Stimulated activated CD8-positive, alpha-beta memory T cell treated with anti-CD3 and anti-CD28 coated beads, Interleukin-12 subunit alpha, Interleukin-12 subunit beta, amount 100 ng/mL, for 24 hours (primary cell): Measurements from ENCODE around the gene CENATAC.
"Not testable (repeated sequence)": the region's sequence is repeated elsewhere in the genome, so short reads cannot be mapped to it uniquely, and the experiment has no call there.

Experiments used
- DNase-seq: peaks from one replicate; pipeline ENCODE4 v3.0.0-alpha.2; 2020; ENCODE audit errors: extremely low read depth

CENATAC gene

GRCh38 chr11:119026970-119027369 lies 29.0 kb downstream of the CENATAC start:
- DNase-seq = no peak

DNA sequence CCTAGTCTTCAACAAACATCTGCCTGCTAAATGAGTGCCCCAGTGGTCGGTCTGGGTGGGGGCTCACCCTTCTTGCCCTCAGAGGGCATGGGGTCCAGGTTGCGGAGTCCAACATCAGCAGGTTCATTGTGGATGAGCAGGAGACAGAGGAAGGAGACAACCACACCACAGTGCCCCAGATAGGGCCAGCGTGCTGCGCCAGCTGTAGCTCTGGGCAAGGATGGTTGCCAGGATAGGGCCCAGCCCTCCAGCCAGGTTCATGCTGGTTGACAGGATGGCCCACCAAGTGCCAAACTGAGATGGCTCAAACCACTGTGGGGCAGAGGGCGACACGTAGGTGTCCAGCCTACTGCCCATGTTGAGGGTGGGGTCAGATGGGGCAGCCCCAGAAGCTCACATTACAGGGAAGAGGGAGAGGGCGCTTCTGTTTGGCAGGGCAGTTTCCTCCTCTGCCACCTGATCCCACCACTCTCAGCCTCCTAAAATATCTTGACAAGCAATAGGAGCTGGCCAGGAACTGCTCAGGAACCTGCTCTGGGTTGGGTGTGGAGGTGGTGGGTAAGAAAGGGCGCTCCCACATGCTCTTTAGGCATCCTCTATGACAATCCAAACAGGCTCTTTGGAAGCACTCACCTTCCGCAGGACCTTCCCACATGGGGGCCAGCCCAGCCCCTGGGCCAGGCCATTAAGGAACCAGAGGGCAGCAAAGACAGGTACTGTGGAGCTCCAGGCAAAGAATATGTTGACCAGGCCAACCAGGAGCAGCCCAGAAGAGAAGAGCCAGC lies 29.8 kb downstream of the CENATAC start:
- no peak for DNase-seq

DNA sequence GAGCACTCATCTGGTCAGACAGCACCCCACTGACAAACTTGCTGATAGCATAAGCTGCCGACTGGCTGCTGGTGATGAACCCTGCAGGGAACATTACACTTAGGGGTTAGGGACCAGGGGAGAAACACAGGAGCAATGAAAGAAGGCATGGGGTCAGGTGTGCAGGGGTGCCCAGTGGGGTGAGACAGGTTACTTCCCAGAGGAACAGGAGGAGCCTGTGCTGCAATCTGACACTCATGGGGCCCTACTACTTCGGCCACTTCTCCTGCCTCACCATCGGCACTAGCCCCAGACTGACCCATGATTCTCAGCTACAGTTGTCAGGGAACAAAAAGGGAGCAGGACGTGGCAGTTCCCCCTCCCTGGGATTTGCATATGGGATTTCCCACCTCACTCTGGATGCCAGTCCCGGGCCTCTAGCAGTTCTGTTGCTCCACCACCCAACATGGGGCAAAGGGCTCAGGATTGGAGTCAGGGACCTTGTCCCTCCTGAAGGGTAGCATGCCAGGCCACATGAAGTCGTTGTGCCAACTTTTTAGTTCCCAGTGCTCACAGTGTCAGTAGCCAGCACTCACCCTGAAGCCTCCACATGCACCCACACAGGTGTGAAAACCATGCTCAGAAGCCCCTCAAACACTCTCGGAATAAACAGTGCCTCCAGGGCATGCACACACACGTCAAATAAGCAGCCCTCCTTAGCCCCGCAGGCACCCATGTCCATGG lies 30.6 kb downstream of the CENATAC start:
- DNase-seq = no peak

DNA sequence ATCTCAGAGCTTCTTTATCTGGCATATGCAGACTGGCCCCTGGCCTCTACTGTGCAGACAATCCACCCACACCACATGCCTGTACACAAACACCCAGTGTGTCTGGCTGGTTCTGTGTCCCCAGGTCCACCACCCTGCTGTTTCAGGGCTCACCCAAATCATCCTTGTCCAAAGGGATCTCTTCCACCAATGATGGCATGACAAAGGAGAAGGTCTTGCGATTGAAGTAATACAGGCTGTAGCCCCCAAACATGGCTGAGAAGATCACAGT lies 31.1 kb downstream of the CENATAC start:
- DNase-seq = no peak

- DNase-seq = no peak
Observed at GRCh38 chr11:119029340-119030028, 31.5 kb downstream of the CENATAC start.

- DNase-seq = no peak
Observed at GRCh38 chr11:119030029-119030328, 32.0 kb downstream of the CENATAC start.

DNA sequence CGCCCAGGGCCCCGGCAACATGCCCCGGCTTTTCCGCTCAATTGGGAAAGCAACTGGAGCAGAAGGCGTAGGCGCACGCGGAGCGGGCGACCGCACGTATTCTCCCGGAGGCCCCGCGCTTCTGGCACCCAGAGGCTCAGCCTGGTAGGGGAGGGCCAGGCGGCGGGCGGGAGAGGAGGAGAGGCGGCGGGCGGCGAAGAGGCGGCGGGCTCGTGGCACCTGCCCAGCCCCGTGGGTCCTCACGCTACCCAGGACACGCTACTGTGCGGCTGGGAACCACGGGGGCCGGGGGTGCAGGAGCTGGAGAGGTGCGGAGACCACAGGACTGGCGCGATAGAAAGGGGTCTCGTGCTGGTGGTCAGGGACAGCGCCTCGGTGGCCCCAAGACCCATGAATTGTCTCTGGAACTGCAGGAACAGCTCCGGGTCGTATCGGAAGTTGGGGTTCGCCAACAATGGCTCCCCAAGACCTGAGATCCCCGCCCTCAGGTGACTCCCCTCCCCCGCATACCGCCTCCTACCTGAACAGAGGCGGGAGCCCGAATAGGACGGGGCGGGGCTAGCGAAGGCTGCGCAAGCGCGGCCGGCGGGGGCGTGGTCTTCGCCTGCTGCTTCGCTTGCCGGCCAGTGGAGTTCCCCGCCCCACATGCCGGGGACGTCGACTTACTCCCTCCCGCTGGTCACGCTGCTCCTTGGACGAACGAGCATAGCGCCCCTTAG lies 32.5 kb downstream of the CENATAC start, which contains the start of gene SLC37A4:
TSS of gene SLC37A4 (minus strand) at position 549 of the 719 bp plus-strand sequence.
- DNase-seq = peak; percentile 98

- DNase-seq = no peak
Observed at GRCh38 chr11:119031912-119032280, 34.0 kb downstream of the CENATAC start.

GRCh38 chr11:119033421-119033820 lies 35.5 kb downstream of the CENATAC start:
- DNase-seq = not testable (repeated sequence)

GRCh38 chr11:119034813-119035212 lies 36.9 kb downstream of the CENATAC start:
- DNase-seq = no peak

- DNase-seq = no peak
Observed at GRCh38 chr11:119038884-119039283, 40.9 kb downstream of the CENATAC start.

DNA sequence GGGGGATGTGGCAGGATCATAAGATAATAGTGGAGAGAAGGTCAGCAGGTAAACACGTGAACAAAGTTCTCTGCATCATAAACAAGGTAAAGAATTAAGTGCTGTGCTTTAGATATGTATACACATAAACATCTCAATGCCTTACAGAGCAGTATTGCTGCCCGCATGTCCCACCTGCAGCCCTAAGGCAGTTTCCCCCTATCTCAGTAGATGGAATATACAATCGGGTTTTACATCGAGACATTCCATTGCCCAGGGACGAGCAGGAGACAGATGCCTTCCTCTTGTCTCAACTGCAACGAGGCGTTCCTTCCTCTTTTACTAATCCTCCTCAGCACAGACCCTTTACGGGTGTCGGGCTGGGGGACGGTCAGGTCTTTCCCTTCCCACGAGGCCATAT lies 41.5 kb downstream of the CENATAC start:
- DNase-seq = not testable (repeated sequence)

GRCh38 chr11:119041821-119042514 lies 44.0 kb downstream of the CENATAC start:
- DNase-seq = no peak

DNA sequence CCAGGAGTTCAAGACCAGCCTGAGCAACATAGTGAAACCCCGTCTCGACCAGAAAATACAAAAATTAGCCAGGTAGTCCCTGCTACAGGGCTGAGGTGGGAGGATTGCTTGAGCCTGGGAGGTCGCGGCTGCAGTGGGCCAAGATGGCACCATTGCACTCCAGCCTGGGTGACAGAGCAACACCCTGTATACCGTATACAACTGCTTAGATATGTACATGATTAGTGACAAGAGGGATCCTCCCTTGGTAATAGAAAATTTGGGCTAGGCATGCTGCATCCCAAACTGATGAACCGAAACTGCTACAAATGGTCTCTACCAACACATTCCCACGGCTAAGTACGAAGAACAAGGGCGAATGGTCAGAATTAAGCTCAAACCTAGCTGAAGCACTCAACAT lies 45.0 kb downstream of the CENATAC start:
- no peak for DNase-seq

- no peak for DNase-seq
Observed at GRCh38 chr11:119044708-119045107, 46.8 kb downstream of the CENATAC start.

DNA sequence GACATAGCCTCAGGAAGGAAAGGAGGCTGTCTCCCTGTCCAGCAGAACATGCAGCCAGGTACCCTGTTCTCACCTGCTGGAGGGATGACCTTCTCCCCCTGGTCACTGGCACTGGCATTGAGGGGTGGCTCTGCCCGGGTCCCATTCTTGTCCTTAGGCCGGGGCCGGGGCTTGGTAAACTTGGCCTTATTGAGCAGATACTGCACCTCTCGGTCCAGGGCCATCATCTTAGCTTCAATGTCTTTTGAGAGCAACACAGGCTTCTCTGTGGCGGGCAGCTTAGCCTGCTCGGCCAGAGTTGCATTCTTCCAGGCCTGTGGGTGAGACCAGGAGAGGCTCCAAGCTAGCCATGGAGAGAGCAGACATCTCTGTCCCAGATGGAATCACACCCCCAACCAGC lies 48.6 kb downstream of the CENATAC start:
- DNase-seq = no peak

GRCh38 chr11:119047205-119047604 lies 49.3 kb downstream of the CENATAC start:
- no peak for DNase-seq

GRCh38 chr11:119048644-119049043 lies 50.7 kb downstream of the CENATAC start:
- no peak for DNase-seq

DNA sequence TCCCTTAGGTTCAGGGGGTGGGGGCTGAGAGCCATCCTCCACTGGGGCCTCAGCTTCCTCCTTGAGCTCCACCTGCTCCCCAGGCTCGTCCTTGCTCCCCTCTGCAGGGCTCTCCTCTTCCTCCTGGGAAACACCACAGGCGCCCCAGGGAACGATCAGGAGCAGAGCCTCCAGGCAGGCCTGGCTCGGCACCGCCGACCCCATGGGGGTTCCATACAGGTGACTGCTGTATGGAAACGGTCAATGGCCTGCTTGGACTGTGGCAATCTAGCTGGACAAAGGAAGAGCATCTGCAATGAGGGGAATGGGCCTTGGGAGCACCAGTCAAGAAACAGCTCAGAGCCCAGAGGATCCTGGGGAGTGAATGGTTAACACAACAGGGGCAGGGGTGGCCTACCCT lies 51.1 kb downstream of the CENATAC start:
- no peak for DNase-seq

DNA sequence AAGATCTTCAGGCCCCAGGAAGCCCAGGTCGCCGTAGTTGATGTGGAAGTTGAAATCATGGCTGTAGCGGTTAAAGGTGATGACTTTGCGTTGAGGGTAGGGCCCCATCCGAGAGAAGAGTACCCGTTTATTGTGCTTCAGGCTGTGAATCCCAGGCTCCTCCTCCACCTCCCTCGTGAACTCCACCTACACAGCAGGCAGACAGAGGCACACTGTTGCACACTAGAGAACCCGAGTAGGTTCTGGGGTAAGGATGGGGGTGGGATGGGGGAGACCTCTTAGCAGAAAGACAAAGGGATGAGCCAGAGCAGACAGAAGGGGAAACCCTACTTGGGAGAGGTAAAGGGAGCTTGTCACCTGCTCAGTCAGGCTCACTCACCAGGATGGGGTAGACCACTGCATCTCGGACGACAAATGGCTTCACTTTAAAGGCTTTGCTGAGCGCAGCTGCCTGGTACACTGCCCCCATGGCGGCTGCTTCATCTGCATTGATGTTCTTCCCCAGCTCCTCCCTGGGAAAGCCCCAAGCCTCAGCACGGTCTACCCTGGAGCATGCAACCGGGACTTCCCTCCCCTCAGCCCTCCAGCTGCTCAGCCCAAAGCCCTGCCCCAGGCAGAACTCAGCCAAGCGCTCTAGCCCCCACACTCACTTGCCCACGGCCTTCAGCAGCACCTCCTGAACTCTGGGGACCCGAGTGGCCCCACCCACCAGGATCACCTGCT lies 53.7 kb downstream of the CENATAC start:
- DNase-seq = no peak

- no peak for DNase-seq
Observed at GRCh38 chr11:119052163-119052814, 54.4 kb downstream of the CENATAC start.
